Measurements from ENCODE around the gene RFX2. TPM values are rescaled to one million over a fixed set of nuclear protein-coding genes. Genes with fewer than 3 reads are reported as not detected.
A peak's percentile ranks its signal among the peaks of the same experiment; 100 is the strongest.

The RFX2 gene
- 2.9 and 3.7 TPM in 2 replicates for total RNA-seq (2021)
- long read RNA-seq, partial matches to known transcripts: 0 of 9 reads
- long read RNA-seq, other reads (novel, unspliced or antisense): 8 of 9 reads

GRCh38 chr19:6110360-6110977 lies at the start of gene RFX2:
Gene RFX2 (minus strand): TSS chr19:6110500. CDS start chr19:6047496, 63,004 bp downstream.
- no peak within 1 kb of the TSS for H2BK20ac ChIP-seq (ENCODE audit: low read depth, low read length, poor library complexity, severe bottlenecking)
- no peak within 1 kb of the TSS for H2BK15ac ChIP-seq (ENCODE audit: low read depth, low read length)
- H3K18ac ChIP-seq (ENCODE audit: insufficient read length, low read depth, low read length): no peak within 1 kb of the TSS
- no peaks in the 10 kb centered on the region for H4K20me1 ChIP-seq (ENCODE audit: control insufficient read depth, insufficient read depth, insufficient read length)
- no peak within 1 kb of the TSS for H4K5ac ChIP-seq (ENCODE audit: insufficient read length, low read depth, low read length)
- no peak within 1 kb of the TSS for H3K4ac ChIP-seq (ENCODE audit: low read depth, low read length)
- H3K27me3 ChIP-seq (ENCODE audit: insufficient read depth, low read length): peaks cover 14% of the 10 kb centered on the region
- no peak within 1 kb of the TSS for H4K8ac ChIP-seq (replicated peaks; ENCODE audit: insufficient read length, low read depth, low read length)
- no peaks in the 10 kb centered on the region for H3K4me1 ChIP-seq (ENCODE audit: insufficient read depth, low read length)
- Mint-ChIP-seq H3K36me3 (ENCODE audit: insufficient read depth in 1 of 3, low read depth in 3 of 3) (no peaks in the 10 kb centered on the region), H3K27ac (no peak within 1 kb of the TSS; a peak in 1 of 7 replicates), H3K4me1 (peaks cover 19 to 21% of the 10 kb centered on the region in 2 experiments), H3K9me3 (no peaks in the 10 kb centered on the region; a peak in 1 of 5 replicates), H3K27me3 (ENCODE audit: low read depth) (peaks cover 46% of the 10 kb centered on the region), H3K4me3 (peak within 1 kb of the TSS; percentile 78 to 88)
- no peak within 1 kb of the TSS for H2BK120ac ChIP-seq (ENCODE audit: low read depth, low read length, poor library complexity, severe bottlenecking)
- H3K79me2 ChIP-seq (ENCODE audit: insufficient read depth, low read length): no peaks in the 10 kb centered on the region
- peak within 1 kb of the TSS; percentile 80 for H3K4me2 ChIP-seq (ENCODE audit: insufficient read depth, insufficient read length, low read length)
- no peak within 1 kb of the TSS for H3T11ph ChIP-seq (ENCODE audit: low read length)
- H3K9ac ChIP-seq (ENCODE audit: extremely low read depth, insufficient read length, low read length): peak within 1 kb of the TSS; percentile 39
- no peak within 1 kb of the TSS for H2AK5ac ChIP-seq (ENCODE audit: insufficient read length, low read length)
- no peak within 1 kb of the TSS for H2BK12ac ChIP-seq (ENCODE audit: insufficient read length, low read depth, low read length)
- peaks cover 10% of the 10 kb centered on the region for H3K23me2 ChIP-seq (ENCODE audit: insufficient read length, low read depth, low read length, poor library complexity, severe bottlenecking)
- no peak within 1 kb of the TSS for H3K27ac ChIP-seq (ENCODE audit: insufficient read length, low read depth, low read length)
- no peak within 1 kb of the TSS for H2BK5ac ChIP-seq (ENCODE audit: insufficient read length, low read length)
- no CpG with 5 or more reads among the region's 75 CpGs for WGBS (ENCODE audit: extremely low coverage, insufficient read length, low lambda C conversion rate)
- peak; percentile 98 for DNase-seq
- H2AFZ ChIP-seq (ENCODE audit: low read length): no peak within 1 kb of the TSS
- H3K9me3 ChIP-seq (ENCODE audit: control insufficient read depth, low read depth, low read length): no peaks in the 10 kb centered on the region
- H4K91ac ChIP-seq (ENCODE audit: insufficient read length, low read depth, low read length): no peak within 1 kb of the TSS
- peak within 1 kb of the TSS; percentile 83; the same call in 1 of the 2 replicates for H3K14ac ChIP-seq (ENCODE audit: insufficient read depth, low read length)
- H3K56ac ChIP-seq (ENCODE audit: insufficient read length, low read depth, low read length): no peak within 1 kb of the TSS
- no peak for TF ChIP-seq CTCF (conservative IDR thresholded peaks at IDR 0.05)
- no peaks in the 10 kb centered on the region for H3K79me1 ChIP-seq (ENCODE audit: insufficient read depth, low read depth, low read length, poor library complexity, severe bottlenecking)
- H3K23ac ChIP-seq (ENCODE audit: insufficient read length, low read depth, low read length): no peak within 1 kb of the TSS
